GM18526 (cell line): ENCODE measurements around the gene SLC24A3.

Experiments used
- POLR2A ChIP-seq: IDR thresholded peaks from 3 replicates; pipeline ENCODE4 v1.6.1; 2011; ENCODE audit not compliant: insufficient read length; ENCODE audit errors: extremely low read depth

The SLC24A3 gene

DNA sequence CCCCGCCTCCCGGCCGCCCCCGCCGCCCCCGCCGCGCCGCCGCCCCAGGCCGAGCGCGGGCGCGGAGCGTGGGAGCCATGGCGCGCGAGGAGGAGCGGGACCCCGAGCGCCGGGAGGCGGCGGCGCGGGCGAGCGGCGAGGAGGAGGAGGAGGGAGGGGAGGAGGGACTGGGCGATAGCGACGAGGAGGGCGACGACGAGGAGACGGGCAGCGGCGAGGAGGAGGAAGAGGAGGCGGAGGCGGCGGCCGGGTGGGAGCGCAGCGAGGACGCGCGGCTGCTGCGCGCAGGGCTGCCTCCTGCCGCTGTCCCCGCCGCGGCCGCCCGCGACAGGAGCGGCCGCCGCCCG lies at the start of gene SLC24A3:
Gene SLC24A3, plus strand, starts transcription at position 174 of the 347 bp plus-strand sequence.
- no peak for TF ChIP-seq POLR2A

DNA sequence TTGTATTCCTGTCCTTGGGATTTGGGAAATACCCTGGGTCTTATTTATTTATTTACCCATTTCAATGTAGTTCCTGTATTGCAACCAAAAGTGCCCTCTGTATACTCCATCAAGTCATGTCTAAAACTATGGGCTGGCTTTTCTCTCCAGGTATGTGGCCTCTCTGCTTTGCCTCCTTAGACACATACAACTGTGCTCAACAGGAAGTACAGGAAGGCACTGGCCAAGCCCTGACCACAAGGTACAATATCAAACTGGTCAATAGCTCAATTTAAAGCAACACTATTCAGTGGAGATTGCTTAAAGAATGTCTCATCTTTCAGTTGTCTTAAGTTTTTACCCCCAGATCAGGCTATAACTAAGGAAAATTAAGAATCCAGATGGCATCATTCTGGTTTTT lies 42.3 kb upstream of the SLC24A3 start:
- TF ChIP-seq POLR2A = no peak

GRCh38 chr20:19172637-19173036 lies 39.8 kb upstream of the SLC24A3 start:
- no peak for TF ChIP-seq POLR2A

DNA sequence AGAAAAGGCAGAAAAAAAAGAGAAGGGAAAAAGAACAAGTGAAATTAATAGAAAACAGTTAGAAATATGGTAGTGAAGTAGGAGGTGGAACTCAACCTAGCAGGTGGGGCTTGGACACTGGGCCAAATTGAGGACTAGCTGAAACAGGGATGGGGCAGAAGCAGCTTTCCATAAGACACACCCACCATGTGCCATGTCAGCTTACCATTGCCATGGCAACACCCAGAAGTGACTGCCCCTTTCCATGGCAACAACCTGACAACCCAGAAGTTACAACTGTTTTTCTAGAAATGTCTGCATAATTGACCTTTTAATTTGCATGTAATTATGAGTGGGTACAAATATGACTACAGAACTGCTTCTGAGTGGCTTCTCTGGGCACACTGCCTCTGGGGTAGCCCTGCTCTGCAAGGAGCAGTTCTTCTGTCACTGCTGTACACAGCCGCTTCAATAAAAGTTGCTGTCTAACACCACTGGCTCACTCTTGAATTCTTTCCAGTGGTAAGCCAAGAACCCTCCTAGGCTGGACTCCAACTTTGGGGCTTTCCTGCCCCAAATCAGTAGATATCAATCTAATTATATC lies 35.9 kb upstream of the SLC24A3 start:
- no peak for TF ChIP-seq POLR2A

GRCh38 chr20:19181552-19181951 lies 30.9 kb upstream of the SLC24A3 start:
- no peak for TF ChIP-seq POLR2A

DNA sequence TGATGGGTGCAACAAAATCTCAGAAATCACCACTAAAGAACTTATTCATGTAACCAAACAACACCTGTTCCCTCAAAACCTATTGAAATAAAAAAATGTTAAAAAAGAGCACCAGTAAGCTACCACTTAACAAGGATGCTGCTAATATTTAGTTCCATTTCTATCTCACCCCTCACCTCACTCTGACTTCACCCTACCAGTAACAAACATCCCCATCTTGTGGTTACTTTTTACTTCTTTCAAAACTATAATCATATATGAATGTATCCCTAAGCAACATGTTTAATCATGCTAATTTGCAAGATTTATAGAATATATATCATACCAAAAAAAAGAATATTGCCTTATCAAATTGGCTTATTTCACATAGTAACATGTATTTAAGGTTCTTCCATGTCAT lies 27.4 kb upstream of the SLC24A3 start:
- TF ChIP-seq POLR2A = no peak

GRCh38 chr20:19193349-19193748 lies 19.1 kb upstream of the SLC24A3 start:
- TF ChIP-seq POLR2A = no peak

DNA sequence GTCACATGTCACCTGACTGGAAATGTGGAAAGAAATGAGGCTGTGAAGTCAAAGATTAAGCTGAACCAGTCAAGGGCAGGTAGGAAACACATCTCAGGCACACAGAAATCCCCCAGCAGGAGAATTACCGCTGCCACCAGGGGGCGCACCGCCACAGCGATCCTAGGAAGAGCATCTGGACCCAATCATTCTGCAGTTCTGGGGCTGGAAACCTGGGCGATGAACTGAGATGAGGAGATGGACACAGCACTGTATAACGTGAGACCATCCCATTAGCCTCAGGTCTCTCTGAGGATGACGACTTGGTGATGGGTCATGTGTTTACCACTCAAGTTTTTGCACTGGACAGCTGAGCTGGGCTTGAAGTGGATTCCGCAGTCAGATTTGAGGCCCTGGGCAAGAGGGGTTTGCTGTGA lies 6.5 kb upstream of the SLC24A3 start:
- no peak for TF ChIP-seq POLR2A

GRCh38 chr20:19207541-19207940 lies 4.9 kb upstream of the SLC24A3 start:
- no peak for TF ChIP-seq POLR2A

GRCh38 chr20:19210391-19211155 lies 1.9 kb upstream of the SLC24A3 start:
- TF ChIP-seq POLR2A = no peak

DNA sequence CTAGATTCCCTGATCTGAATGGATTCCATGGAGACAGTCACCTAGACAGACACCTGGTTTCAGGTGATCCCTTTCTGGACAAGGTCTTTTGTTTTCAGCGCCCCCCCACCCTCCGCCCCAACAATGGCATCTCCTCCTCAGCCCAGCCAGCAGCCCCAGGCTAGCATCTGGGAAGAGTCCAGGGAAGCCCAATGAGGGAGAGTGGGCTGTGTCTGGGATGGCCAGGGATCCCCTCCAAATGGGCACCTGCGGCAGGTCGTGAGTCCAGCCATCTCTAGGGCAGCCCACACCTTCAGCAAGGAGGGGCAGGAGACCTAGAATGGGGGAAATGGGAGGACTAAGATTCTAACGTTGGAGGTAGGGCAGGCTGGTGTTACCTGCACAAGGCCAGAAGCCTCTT lies 1.2 kb upstream of the SLC24A3 start:
- no peak for TF ChIP-seq POLR2A

GRCh38 chr20:19211661-19212468 lies 577 bp upstream of the SLC24A3 start:
- TF ChIP-seq POLR2A = no peak

- TF ChIP-seq POLR2A = no peak
Observed at GRCh38 chr20:19212821-19213502, 520 bp downstream of the SLC24A3 start.

DNA sequence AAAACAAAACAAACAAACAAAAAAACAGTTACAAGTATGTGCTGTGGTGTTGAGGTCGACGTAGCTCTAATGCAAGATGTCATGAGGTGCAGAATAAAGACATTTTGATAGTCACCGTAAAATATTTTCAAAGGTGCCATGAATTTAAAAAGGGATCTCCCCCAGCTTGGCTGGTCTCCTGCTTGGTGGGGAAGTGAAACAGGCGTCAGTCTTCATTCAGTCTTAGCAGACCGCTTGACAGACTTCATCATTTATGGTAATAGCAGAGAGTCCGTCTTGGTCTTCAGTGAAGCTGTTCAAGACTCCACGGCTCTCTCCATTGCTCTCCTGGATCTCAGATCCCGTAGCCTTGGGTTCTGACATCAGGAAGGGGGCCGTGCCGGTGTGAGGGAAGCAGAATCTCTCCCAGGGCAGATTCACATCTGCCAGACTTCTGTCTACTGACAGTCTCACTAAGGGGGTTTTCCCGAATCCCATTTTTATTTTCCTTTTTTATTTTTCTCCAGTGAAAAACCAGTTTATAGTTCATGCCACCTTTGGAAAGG lies 1.6 kb downstream of the SLC24A3 start:
- no peak for TF ChIP-seq POLR2A

- no peak for TF ChIP-seq POLR2A
Observed at GRCh38 chr20:19218411-19218810, 6.0 kb downstream of the SLC24A3 start.
